GM12874 (cell line): ENCODE results near the gene ZBTB8A.
A peak's percentile ranks its signal among the peaks of the same experiment; 100 is the strongest.

Source experiments
- CTCF ChIP-seq: IDR thresholded peaks from 2 replicates; pipeline ENCODE4 v1.5.1; 2011; ENCODE audit warnings: low read depth, mild to moderate bottlenecking, control low read depth, low read length, moderate library complexity; ENCODE audit not compliant: insufficient read depth

Gene ZBTB8A

GRCh38 chr1:32611859-32612188, 72.6 kb downstream of the ZBTB8A start:
- TF ChIP-seq CTCF, result no peak

GRCh38 chr1:32612189-32612881, 73.1 kb downstream of the ZBTB8A start:
- peak; percentile 24; the same call in 1 of the 2 replicates for TF ChIP-seq CTCF

GRCh38 chr1:32613472-32613871, 74.2 kb downstream of the ZBTB8A start:
- no peak for TF ChIP-seq CTCF

GRCh38 chr1:32618673-32619221, 79.5 kb downstream of the ZBTB8A start:
- no peak for TF ChIP-seq CTCF

GRCh38 chr1:32619701-32620485, 80.7 kb downstream of the ZBTB8A start:
- no peak for TF ChIP-seq CTCF

GRCh38 chr1:32622205-32622604, 83.0 kb downstream of the ZBTB8A start:
- TF ChIP-seq CTCF, result no peak

GRCh38 chr1:32622806-32623681, 83.8 kb downstream of the ZBTB8A start:
- no peak for TF ChIP-seq CTCF
